ENCODE measurements around the gene DNAH14.

Gene DNAH14

DNA sequence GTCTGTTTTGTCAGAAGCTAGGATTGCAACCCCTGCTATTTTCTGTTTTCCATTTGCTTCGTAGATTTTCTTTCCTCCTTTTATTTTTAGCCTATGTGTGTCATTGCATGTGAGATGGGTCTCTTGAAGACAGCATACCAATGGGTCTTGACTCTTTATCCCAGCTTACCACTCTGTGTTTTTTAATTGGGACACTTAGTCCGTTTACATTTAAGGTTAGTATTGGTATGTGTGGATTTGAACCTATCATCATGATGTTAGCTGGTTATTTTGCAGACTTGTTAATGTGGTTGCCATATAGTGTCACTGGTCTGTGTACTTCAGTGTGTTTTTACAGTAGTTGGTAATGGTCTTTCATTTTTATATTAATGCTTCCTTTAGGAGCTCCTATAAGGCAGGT lies 141.5 kb downstream of the DNAH14 start:
- H2AFZ ChIP-seq (ENCODE audit: low read depth) = no peak overlapping the region
- H3K4me3 ChIP-seq (IDR thresholded peaks at IDR 0.05; ENCODE audit: insufficient read depth, low read depth, low read length) = no peak overlapping the region
- H3K4me2 ChIP-seq = no peak overlapping the region
- H3K27ac ChIP-seq = no peak overlapping the region
- no peaks in the 10 kb centered on the region for H3K4me1 ChIP-seq (ENCODE audit: low read depth, poor library complexity, severe bottlenecking)
- H3K36me3 ChIP-seq (ENCODE audit: insufficient read depth) = no peaks in the 10 kb centered on the region
- no peaks in the 10 kb centered on the region for H3K79me2 ChIP-seq (ENCODE audit: insufficient read depth, low read depth)
- H3K9ac ChIP-seq = no peak overlapping the region
- TF ChIP-seq, protein P1, sequence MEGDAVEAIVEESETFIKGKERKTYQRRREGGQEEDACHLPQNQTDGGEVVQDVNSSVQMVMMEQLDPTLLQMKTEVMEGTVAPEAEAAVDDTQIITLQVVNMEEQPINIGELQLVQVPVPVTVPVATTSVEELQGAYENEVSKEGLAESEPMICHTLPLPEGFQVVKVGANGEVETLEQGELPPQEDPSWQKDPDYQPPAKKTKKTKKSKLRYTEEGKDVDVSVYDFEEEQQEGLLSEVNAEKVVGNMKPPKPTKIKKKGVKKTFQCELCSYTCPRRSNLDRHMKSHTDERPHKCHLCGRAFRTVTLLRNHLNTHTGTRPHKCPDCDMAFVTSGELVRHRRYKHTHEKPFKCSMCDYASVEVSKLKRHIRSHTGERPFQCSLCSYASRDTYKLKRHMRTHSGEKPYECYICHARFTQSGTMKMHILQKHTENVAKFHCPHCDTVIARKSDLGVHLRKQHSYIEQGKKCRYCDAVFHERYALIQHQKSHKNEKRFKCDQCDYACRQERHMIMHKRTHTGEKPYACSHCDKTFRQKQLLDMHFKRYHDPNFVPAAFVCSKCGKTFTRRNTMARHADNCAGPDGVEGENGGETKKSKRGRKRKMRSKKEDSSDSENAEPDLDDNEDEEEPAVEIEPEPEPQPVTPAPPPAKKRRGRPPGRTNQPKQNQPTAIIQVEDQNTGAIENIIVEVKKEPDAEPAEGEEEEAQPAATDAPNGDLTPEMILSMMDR (conservative IDR thresholded peaks at IDR 0.05; ENCODE audit: low read depth, low read length) = no peak
- H3K27me3 ChIP-seq (ENCODE audit: insufficient read depth, low read depth) = no peaks in the 10 kb centered on the region
- H4K20me1 ChIP-seq (ENCODE audit: insufficient read depth) = no peaks in the 10 kb centered on the region

DNA sequence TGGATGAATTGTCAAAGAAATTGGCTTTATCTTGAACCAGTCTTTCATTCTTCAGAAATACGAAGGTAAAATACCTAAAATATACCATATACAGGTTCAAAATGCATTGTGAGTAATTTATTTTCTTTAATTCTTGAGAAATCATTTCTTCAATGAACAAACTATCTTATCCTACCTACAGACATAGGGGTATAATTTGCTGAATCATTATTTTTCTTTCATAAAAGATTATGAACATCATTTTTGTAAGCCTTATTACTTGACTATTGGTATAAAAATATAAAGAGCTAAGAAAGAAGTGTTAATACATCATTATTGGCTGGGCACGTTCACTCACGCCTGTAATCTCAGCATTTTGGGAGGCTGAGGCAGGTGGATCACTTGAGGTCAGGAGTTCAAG lies 167.7 kb downstream of the DNAH14 start:
- Histone ChIP-seq H3K9ac (no peak overlapping the region), H2AFZ (ENCODE audit: low read depth) (no peak overlapping the region), H3K4me3 (IDR thresholded peaks at IDR 0.05; ENCODE audit: insufficient read depth, low read depth, low read length) (no peak overlapping the region), H3K79me2 (ENCODE audit: insufficient read depth, low read depth) (no peaks in the 10 kb centered on the region), H3K27me3 (ENCODE audit: insufficient read depth, low read depth) (no peaks in the 10 kb centered on the region), H4K20me1 (ENCODE audit: insufficient read depth) (no peaks in the 10 kb centered on the region), H3K4me1 (ENCODE audit: low read depth, poor library complexity, severe bottlenecking) (no peaks in the 10 kb centered on the region), H3K4me2 (no peak overlapping the region), H3K27ac (no peak overlapping the region), H3K36me3 (ENCODE audit: insufficient read depth) (no peaks in the 10 kb centered on the region)
- TF ChIP-seq, protein P1 (conservative IDR thresholded peaks at IDR 0.05; ENCODE audit: low read depth, low read length) = no peak

DNA sequence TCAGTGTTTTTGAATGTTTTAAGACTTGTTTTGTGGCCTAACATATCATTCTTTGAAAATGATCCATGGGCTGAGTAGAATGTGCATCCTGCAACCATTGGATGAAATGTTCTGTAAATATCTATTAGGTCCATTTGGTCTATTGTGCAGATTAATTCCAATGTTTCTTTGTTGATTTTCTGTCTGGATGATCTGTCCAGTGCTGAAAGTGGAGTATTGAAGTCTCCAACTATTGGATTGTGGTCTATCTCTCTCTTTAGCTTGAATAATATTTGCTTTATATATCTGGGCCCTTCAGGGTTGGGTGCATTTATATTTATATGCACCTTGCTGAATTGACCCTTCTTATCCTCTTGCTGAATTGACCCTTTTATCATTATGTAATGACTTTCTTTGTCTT lies 181.5 kb downstream of the DNAH14 start:
- Histone ChIP-seq H2AFZ (ENCODE audit: low read depth) (no peak overlapping the region), H3K27ac (no peak overlapping the region), H4K20me1 (ENCODE audit: insufficient read depth) (no peaks in the 10 kb centered on the region), H3K36me3 (ENCODE audit: insufficient read depth) (no peaks in the 10 kb centered on the region), H3K4me1 (ENCODE audit: low read depth, poor library complexity, severe bottlenecking) (no peaks in the 10 kb centered on the region), H3K9ac (no peak overlapping the region), H3K79me2 (ENCODE audit: insufficient read depth, low read depth) (no peaks in the 10 kb centered on the region), H3K4me2 (no peak overlapping the region), H3K4me3 (IDR thresholded peaks at IDR 0.05; ENCODE audit: insufficient read depth, low read depth, low read length) (no peak overlapping the region), H3K27me3 (ENCODE audit: insufficient read depth, low read depth) (no peaks in the 10 kb centered on the region)
- TF ChIP-seq, protein P1 (conservative IDR thresholded peaks at IDR 0.05; ENCODE audit: low read depth, low read length) = no peak

DNA sequence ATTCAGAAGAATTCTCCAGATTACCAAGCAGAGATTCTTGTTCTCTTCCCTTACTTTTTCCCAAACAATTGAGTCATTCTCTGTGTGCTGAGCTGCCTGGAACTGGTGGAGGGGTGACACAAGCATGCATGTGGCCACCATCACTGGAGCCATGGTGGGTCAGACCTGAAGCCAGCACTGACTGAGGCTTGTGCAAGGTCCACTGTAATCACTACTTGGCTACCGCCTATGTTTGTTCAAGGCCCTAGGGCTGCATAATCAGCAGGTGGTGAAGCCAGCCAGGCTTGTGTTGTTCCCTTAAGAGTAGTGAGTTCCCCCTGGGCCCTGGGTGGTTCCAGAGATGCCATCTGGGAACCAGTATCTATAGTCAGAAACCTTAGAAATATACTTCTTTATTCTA lies 183.8 kb downstream of the DNAH14 start:
- Histone ChIP-seq H3K4me3 (IDR thresholded peaks at IDR 0.05; ENCODE audit: insufficient read depth, low read depth, low read length) (no peak overlapping the region), H3K79me2 (ENCODE audit: insufficient read depth, low read depth) (no peaks in the 10 kb centered on the region), H3K4me1 (ENCODE audit: low read depth, poor library complexity, severe bottlenecking) (no peaks in the 10 kb centered on the region), H3K4me2 (no peak overlapping the region), H2AFZ (ENCODE audit: low read depth) (no peak overlapping the region), H4K20me1 (ENCODE audit: insufficient read depth) (no peaks in the 10 kb centered on the region), H3K27ac (no peak overlapping the region), H3K27me3 (ENCODE audit: insufficient read depth, low read depth) (no peaks in the 10 kb centered on the region), H3K9ac (no peak overlapping the region), H3K36me3 (ENCODE audit: insufficient read depth) (no peaks in the 10 kb centered on the region)
- TF ChIP-seq, protein P1 (conservative IDR thresholded peaks at IDR 0.05; ENCODE audit: low read depth, low read length) = no peak
